NB4 (cell line): ENCODE data around the gene USP3.
"Not testable (repeated sequence)": the region's sequence is repeated elsewhere in the genome, so short reads cannot be mapped to it uniquely, and the experiment has no call there.

Experiments used
- CTCF ChIP-seq: IDR thresholded peaks from one replicate; pipeline ENCODE4 v1.5.1; 2012; ENCODE audit warnings: low read depth, low read length
- POLR2A ChIP-seq: IDR thresholded peaks from 2 replicates; pipeline ENCODE4 v1.6.1; 2011; ENCODE audit warnings: mild to moderate bottlenecking; ENCODE audit not compliant: insufficient read length; ENCODE audit errors: extremely low read depth
- TF ChIP-seq, protein P1 (sequence below): IDR thresholded peaks from 2 replicates; pipeline ENCODE4 v1.6.1; 2011; ENCODE audit warnings: low read depth, low read length

DNA sequence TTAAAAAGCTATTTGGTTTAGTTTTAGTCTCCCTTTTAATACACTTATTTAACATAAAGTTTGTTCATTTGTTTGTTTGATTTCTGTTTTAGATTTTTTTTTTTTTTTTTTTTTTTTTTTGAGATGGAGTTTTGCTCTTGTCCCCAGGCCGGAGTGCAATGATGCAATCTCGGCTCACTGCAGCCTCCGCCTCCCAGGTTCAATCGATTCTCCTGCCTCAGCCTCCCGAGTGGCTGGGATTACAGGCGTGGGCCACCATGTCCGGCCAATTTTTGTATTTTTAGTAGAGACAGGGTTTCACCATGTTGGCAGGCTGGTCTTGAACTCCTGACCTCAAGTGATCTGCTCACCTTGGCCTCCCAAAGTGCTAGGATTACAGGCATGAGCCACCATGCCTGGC is 16.1 kb downstream of the USP3 start:
- TF ChIP-seq CTCF, POLR2A: not testable (repeated sequence)
- TF ChIP-seq, protein P1, sequence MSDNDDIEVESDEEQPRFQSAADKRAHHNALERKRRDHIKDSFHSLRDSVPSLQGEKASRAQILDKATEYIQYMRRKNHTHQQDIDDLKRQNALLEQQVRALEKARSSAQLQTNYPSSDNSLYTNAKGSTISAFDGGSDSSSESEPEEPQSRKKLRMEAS, result not testable (repeated sequence)
